Right lung (tissue), 5 donors: Measurements from ENCODE around the gene PLEKHA7. TPM values are rescaled to one million over a fixed set of nuclear protein-coding genes. Genes with fewer than 3 reads are reported as not detected.

Experiments
- DNase-seq, 2 donors: peaks; one replicate each; pipeline ENCODE4 v3.0.0-alpha.2; 2013
- polyA plus RNA-seq, 5 donors: library from polyadenylated mRNA; unstranded; fragments of 120-200 nt; gene quantifications; one replicate each; pipeline versions ENCODE4 v1.2.1 to v1.2.3, GENCODE V29; 2013; ENCODE audit warnings: inconsistent platforms in 1 of 5, low replicate concordance in 1 of 5; ENCODE audit not compliant: insufficient read length in 5 of 5, insufficient read depth in 1 of 5

PLEKHA7 gene
- polyA plus RNA-seq, 5 donors: 21.2 to 31.8 (median 29.6) TPM

GRCh38 chr11:16776711-16777612 is 237.3 kb downstream of the PLEKHA7 start:
- DNase-seq: no peak

- no peak for DNase-seq
Measured at GRCh38 chr11:16775614-16776283, 238.5 kb downstream of the PLEKHA7 start.

- DNase-seq: no peak
Measured at GRCh38 chr11:16774936-16775613, 239.1 kb downstream of the PLEKHA7 start.

DNA sequence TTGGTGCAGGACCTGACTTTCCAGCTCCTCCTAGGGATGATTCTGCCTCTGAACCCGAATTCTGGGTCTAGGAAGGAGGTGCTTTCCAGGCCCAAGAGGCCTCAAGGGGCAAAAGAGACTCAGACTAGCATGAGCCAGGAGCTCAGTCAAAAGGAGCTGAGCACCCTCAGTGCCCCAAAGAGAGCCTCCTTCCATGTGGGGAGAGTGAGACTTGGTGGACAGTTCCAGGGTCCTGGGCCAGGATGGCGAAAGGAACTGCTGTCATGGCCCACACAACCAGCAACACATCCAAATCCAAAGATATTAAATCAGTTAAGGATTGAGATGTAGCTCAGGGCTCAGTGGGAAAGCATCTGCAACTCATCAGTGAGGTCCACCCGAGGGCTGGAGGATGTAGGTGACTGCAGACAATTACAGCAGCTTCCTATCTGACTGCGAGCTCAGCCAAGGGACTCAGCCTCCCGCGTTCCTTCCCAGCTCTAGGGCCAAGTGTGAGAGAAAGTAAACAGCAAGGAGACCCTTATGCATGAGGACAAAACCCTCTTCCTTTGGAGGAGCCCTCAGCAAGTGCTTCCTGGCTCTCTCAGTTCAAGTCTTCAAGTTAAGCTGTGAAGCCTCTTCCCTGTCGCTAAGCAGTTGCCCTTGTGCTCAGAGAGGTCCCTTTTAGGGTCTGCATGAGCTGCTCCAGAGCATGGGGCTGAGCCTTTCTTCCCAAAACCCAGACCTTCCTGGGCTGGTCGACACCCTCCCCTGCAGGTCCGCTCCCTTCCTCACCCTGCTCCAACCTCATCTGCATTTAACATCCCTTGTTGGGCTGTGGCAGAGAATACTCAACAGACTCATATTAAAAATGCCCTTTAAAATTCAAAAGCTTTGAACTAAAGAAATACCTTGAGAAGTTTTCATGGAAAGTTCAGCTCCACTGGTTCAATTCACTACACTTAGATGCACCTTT is 240.0 kb downstream of the PLEKHA7 start:
- no peak for DNase-seq

DNA sequence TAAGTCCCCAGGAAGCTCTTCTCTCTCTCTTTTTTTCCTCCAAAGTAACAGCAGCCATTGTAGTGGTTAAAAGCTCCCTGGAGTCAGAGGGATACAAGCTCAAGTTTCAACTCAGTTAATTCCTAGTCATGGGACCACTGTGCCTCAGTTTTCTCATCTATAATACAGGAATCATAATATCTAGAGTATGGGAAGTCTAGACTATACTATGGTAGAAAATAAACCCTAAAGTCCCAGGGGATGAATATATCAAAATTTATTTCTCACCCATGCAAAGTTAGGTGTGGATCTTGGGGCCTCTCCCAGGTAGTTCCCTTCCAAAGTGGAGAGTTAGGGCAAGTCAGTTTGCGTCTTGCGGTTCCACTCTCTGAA is 242.1 kb downstream of the PLEKHA7 start:
- DNase-seq: no peak

GRCh38 chr11:16771350-16772140 is 242.7 kb downstream of the PLEKHA7 start:
- DNase-seq: no peak

DNA sequence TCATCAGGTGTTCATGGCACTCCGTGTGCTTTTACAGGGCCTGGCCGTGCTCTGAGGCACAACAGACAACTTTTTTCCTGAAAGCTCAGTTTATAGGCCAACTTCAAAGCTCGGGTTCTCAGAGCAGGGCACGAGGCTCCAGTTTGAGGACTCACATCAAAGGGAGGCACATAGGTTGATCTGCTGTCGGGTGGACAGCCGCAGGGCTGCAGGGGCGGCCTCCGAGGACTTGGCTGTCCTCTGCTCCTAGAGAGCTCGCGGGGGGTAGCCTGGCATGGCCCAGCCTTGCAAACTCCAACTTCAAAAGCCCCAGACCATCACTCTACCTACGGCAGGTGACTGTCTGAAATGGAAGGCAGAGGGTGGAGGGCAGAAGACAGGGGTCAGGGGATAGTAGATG is 244.2 kb downstream of the PLEKHA7 start:
- DNase-seq: no peak

- DNase-seq: no peak
Measured at GRCh38 chr11:16769386-16769785, 244.8 kb downstream of the PLEKHA7 start.

DNA sequence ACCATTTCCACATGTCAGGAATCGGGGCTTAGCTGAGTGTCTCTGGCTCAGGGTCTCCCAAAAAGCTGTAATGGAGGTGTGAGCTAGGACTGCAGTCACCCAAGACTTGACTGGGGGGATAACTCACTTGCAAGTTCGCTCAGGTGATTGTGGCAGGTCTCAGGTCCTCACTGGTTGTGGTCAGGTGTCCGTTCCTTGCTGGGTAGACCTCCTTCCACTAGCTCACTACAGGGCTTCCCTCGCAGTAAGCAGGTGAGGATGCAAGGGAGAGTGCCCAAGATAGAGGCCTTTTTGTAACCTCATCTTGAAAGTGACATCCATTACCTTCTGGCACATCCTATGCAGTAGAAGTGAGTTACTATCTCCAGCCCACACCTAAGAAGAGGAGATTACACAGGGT is 246.3 kb downstream of the PLEKHA7 start:
- no peak for DNase-seq

DNA sequence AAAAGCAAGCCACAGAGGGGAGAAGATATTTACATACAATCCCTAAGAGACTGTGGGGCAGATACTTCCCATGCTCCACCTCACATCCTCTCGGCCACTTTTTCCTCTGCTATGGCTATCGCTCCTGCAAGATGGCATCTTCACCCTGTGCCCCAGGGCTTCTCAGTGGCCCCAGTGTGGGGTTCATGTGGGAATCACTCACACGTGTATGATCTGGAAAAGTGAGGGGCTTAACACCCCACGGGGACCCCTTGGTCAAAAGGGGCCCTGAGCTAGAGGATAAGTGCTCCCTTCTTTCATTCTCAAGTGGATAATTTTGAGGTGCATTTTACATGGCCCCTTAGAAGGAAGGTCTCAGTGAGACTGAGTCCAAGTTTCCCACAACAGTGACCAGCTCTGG is 247.1 kb downstream of the PLEKHA7 start:
- DNase-seq: no peak

- no peak for DNase-seq
Measured at GRCh38 chr11:16764888-16765287, 249.3 kb downstream of the PLEKHA7 start.

DNA sequence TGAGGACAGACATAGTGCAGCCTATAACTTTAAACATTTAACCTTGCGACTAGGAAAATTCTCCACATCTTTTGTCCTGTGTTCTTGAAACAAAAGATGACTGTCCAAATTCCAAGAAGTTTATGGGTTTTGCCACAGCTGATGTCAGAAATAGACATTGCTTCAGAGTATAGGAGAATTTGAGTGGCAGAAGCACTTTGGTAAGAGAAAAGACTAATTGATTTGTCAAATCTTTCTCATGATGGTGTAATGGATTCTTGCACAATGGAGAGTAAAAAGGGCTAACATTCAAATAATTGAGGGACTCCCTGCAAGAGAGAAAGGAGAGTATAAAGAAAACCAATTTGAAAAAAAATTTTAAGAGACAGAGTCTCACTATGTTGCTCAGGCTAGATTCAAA is 250.5 kb downstream of the PLEKHA7 start:
- no peak for DNase-seq

GRCh38 chr11:16759857-16760508 is 254.2 kb downstream of the PLEKHA7 start:
- DNase-seq: no peak

DNA sequence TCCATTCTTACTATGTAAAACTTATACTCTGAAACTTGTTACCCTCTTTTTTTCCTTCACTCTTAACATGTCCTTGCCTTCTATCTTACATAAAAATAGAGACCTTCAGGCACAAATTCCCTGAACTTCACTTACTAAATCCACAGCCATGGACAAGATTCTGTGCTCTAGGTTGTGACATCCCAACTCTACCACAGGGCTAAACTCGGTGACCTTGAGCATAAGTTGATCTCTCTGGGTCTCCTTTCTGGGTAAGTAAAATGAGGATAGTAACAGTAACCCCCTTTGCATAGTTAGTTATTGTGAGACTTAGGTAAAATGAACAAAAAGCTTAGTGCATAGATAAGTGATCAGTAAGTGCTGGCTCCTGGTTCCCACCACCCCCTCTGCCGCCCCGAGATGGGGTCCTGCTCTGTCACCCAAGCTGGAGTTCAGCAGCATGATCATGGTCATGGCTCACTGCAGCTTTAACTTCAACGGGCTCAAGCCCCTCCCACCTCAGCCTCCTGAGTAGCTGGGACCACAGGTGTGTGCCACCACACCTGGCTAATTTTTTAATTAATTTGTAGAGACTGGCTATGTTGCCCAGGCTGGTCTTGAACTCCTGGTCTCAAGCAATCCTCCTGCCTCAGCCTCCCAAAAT is 255.7 kb downstream of the PLEKHA7 start:
- no peak for DNase-seq

DNA sequence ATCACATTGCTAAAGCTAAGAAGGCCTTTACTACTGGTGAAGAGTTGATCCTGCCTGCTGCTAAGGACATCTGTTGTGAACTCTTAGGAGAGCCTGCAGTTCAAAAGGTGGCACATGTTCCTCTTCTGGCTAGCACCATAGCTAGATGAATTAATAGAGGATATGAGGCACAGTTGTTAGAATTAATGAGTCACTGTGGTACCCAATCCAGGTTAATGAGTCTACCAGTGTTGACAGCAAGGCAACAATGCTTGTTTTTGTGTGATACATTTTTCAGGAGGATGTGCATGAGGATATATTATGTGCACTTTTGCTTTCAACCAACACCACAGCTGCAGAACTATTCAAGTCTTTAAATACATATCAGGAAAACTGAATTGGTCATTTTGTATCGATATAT is 263.8 kb downstream of the PLEKHA7 start:
- DNase-seq: no peak

- no peak for DNase-seq
Measured at GRCh38 chr11:16749666-16750065, 264.5 kb downstream of the PLEKHA7 start.

DNA sequence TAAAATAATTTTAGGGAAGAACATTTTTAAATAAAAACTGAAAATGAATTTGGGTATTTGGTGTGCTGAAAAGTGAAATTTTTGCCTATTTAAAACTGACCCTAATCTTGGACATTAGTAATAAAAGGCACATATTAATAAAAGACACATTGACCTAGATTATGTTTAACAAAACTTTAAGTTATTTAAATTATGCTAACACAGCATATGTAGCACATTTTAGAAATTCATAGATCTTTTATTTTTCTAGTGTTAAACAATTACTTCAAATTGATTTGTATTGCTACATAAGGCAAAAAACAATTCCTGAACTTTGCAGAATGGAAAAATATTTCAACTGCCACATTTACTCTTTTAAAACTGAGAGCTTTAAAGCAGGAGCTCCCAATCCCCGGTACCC is 265.1 kb downstream of the PLEKHA7 start:
- no peak for DNase-seq

- DNase-seq: no peak
Measured at GRCh38 chr11:16745950-16746605, 268.1 kb downstream of the PLEKHA7 start.

DNA sequence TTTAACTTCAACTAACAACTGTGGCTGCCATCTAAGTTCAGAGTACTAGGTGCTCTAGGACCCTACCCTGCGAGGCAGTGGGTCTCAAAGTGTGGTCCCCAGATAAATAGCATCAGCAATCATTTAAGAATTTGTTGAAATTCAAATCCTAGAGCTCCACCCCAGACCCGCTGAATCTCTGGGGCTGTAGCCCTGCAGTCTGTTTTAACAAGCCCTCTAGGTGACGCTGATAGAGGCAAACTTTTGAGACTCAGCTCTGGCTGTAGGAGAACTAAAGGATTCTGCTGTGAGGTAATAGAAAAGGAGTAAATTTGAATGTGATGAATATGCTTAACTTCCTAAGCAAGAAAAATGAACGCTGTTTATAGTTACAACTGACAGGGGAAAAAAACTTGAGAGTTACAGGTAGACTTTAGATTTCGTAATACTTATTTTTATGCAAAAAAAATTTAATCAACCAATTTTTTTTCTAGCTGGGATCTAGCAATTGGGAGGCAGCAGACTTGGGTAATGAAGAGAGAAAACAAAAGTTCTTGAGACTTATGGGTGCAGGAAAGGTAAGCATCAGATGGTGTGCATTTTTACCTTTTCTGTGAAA is 270.0 kb downstream of the PLEKHA7 start:
- no peak for DNase-seq
